AG04449 (cell line): ENCODE data around the gene HSD3B7.

ENCODE experiments used
- CTCF ChIA-PET: fragments of 350-600 bp; formaldehyde crosslinking; extraction: SDS; loops from one replicate; lab custom pipeline; 2021; ENCODE audit warnings: antibody characterized with exemption; lab: Yijun Ruan, JAX
- POLR2A ChIA-PET: fragments of 400-600, 350-600 bp; formaldehyde crosslinking; extraction: SDS; loops from one replicate; lab custom pipeline; 2020; ENCODE audit warnings: antibody characterized with exemption, inconsistent platforms; lab: Yijun Ruan, JAX
- DNase-seq: peaks from one replicate; pipeline ENCODE4 v3.0.0-alpha.2; 2010; ENCODE audit warnings: low read depth, low spot score
- H3K4me3 ChIP-seq: 2 replicates; pipeline ENCODE4 v1.5.1; 2011; ENCODE audit warnings: low read depth, mild to moderate bottlenecking, control low read depth, low read length
- CTCF ChIP-seq: IDR thresholded peaks from one replicate; pipeline ENCODE4 v1.5.1; 2011; ENCODE audit warnings: mild to moderate bottlenecking, moderate library complexity, low read length, control low read depth, inconsistent platforms; ENCODE audit not compliant: insufficient read depth; ENCODE audit errors: missing control alignments

The HSD3B7 gene

GRCh38 chr16:30983289-30983889 is 1.6 kb upstream of the HSD3B7 start:
- TF ChIP-seq CTCF = no peak
- no peak overlapping the region for H3K4me3 ChIP-seq
- CTCF ChIA-PET = interaction anchor here (1.0 to 7.8 kb wide), 22 partner anchors 8 to 885 kb away, joined by 3 to 141 read pairs (median 12); partner anchors contain the start of genes PRSS53, STX4, VKORC1 and ZNF646
- POLR2A ChIA-PET = interaction anchor here (0.6 to 1.0 kb wide), 2 partner anchors 12 to 210 kb away, joined by 3 to 4 read pairs; no protein-coding TSS in a partner anchor
- no peak for DNase-seq

GRCh38 chr16:30983898-30984610 is 953 bp upstream of the HSD3B7 start:
- DNase-seq = no peak
- ChIA-PET POLR2A (interaction anchor here (0.6 to 2.2 kb wide), 5 partner anchors 10 to 209 kb away, joined by 3 to 13 read pairs (median 5); partner anchors contain the start of genes FUS and KAT8), CTCF (interaction anchor here (0.5 to 7.8 kb wide), 51 partner anchors 8 to 891 kb away, joined by 3 to 141 read pairs (median 5); partner anchors contain the start of genes ARMC5, PRSS53, STX4 and VKORC1)
- no peak for TF ChIP-seq CTCF
- H3K4me3 ChIP-seq = no peak overlapping the region

DNA sequence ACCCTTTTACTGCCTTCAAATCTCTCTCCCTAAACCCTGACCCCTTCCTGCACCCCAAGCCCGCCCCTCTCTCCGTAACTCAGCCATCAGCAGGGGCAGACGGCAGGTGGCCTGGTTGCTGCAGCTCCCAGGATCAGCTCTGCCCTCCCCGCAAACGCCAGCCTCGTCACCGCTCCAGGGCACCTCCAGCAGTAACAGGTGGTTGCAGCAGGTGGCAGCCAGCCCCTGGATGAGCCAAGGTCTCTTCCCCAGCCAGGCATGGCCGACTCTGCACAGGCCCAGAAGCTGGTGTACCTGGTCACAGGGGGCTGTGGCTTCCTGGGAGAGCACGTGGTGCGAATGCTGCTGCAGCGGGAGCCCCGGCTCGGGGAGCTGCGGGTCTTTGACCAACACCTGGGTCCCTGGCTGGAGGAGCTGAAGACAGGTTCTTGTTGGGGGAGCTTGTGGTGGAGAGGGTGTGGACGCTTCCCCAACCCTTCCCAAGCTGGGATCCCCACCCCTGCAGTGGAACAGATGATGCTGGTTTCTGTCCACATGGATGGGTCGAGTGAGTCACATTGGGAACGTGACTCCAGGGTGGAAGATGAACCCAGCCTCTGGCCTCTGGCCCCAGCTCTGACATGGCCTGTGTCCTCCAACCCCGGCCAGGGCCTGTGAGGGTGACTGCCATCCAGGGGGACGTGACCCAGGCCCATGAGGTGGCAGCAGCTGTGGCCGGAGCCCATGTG is 558 bp downstream of the HSD3B7 start:
- ChIA-PET CTCF (interaction anchor here (0.9 to 7.8 kb wide), 36 partner anchors 9 to 890 kb away, joined by 3 to 141 read pairs (median 8); partner anchors contain the start of genes ARMC5, PRSS53, VKORC1 and ZNF646), POLR2A (interaction anchor here (1.1 to 2.2 kb wide), 10 partner anchors 8 to 457 kb away, joined by 3 to 15 read pairs (median 4); partner anchors contain the start of genes FUS, KAT8, ZNF646 and ZNF668)
- peak overlapping the region; percentile 57 for H3K4me3 ChIP-seq
- DNase-seq = no peak
- no peak for TF ChIP-seq CTCF

GRCh38 chr16:30986129-30986991 is 1.4 kb downstream of the HSD3B7 start:
- DNase-seq = no peak
- no peak for TF ChIP-seq CTCF
- H3K4me3 ChIP-seq = no peak overlapping the region
- CTCF ChIA-PET = interaction anchor here (1.1 to 7.8 kb wide), 21 partner anchors 9 to 882 kb away, joined by 3 to 141 read pairs (median 14); partner anchors contain the start of genes ARMC5, PRSS53, VKORC1 and ZNF646
- POLR2A ChIA-PET = interaction anchor here (1.1 to 2.2 kb wide), 10 partner anchors 8 to 457 kb away, joined by 3 to 15 read pairs (median 4); partner anchors contain the start of genes FUS, KAT8, ZNF646 and ZNF668

DNA sequence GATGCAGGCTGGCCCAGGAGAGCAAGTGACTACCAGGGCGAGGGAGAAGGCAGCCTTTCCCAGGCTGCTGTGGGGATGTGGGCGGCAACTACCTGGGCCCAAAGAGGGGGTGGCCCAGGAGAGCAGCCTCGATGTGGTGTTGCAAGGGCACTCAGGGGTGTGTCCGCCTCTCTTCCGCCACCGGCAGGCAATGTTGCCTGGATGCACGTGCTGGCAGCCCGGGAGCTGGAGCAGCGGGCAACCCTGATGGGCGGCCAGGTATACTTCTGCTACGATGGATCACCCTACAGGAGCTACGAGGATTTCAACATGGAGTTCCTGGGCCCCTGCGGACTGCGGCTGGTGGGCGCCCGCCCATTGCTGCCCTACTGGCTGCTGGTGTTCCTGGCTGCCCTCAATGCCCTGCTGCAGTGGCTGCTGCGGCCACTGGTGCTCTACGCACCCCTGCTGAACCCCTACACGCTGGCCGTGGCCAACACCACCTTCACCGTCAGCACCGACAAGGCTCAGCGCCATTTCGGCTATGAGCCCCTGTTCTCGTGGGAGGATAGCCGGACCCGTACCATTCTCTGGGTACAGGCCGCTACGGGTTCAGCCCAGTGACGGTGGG is 2.7 kb downstream of the HSD3B7 start:
- no peak overlapping the region for H3K4me3 ChIP-seq
- CTCF ChIA-PET = interaction anchor here (1.6 to 7.8 kb wide), 3 partner anchors 21 to 455 kb away, joined by 5 to 141 read pairs (median 98); partner anchors contain the start of genes PRSS53, VKORC1 and ZNF843
- POLR2A ChIA-PET = no interaction called here
- no peak for TF ChIP-seq CTCF
- DNase-seq = no peak
